ENCODE data around the gene KIF26B.
"Not testable (repeated sequence)": the region's sequence is repeated elsewhere in the genome, so short reads cannot be mapped to it uniquely, and the experiment has no call there.

Gene KIF26B

GRCh38 chr1:245652660-245653427 lies 498.1 kb downstream of the KIF26B start:
- DNase-seq (ENCODE audit: low read depth): no peak

DNA sequence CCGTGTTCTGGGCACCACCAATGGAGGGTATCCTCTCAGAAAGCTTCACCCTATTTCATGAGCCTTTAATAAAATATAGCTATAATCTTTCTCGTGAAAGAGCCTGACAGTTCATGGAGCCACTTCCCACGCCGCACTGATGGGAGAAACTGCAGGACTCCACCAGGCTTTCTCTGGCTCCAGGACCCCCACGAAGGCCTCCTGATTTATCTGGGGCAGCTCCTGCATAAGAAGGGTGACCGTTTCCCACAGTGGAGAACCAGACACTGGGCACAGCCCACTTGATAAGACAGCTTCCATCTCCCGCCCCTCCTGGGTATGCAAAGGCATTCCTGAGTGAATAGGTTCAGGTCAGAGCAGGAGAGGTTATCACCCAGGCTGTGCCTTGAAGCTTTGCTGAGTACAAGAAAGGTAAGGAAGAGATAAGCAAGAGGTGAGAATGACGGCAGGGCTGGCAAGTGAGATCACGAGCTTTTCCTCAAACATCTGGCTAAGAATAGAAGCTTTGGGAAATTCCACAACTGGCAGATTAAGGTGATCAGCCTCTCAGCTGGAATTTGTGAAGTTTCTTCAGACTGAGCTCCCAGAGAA lies 499.8 kb downstream of the KIF26B start:
- DNase-seq (ENCODE audit: low read depth): no peak

- no peak for DNase-seq (ENCODE audit: low read depth)
Observed at GRCh38 chr1:245656189-245656717, 501.5 kb downstream of the KIF26B start.

GRCh38 chr1:245657371-245657770 lies 502.6 kb downstream of the KIF26B start:
- DNase-seq (ENCODE audit: low read depth): no peak

- DNase-seq (ENCODE audit: low read depth): no peak
Observed at GRCh38 chr1:245663373-245663772, 508.6 kb downstream of the KIF26B start.

DNA sequence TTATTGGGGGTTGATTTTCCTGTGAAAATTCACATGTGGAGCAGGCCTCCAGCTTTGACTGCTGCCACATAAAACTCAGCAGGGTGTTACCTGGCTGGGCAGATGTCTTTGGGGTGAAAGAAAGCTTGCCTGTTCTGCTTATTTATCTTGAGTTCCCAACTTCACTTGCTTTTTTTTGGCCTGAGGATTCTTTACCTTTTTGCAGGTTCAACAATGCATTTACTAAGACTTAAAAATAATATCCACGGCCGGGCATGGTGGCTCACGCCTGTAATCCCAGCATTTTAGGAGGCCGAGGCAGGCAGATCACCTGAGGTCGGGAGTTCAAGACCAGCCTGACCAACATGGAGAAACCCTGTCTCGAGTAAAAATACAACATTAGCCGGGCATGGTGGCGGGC lies 509.1 kb downstream of the KIF26B start:
- no peak for DNase-seq (ENCODE audit: low read depth)

- DNase-seq (ENCODE audit: low read depth): no peak
Observed at GRCh38 chr1:245666412-245666811, 511.6 kb downstream of the KIF26B start.

DNA sequence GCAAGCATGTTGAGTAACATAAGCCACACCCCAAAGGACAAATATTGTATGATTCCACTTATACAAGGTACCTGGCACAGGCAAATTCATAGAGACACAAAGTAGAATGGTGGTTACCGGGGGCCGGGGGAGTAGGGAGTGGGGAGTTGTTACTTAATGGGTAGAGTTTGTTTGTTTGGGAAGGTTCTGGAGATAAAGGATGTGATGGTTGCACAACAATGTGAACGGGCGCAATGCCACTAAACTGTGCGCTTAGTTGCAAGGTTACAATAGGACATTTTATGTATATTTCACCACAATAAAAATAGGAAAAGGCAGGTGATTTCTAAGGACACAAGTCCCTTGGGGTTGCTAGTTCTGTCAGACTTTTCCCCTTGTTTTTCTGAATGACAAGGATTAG lies 516.6 kb downstream of the KIF26B start:
- no peak for DNase-seq (ENCODE audit: low read depth)

- no peak for DNase-seq (ENCODE audit: low read depth)
Observed at GRCh38 chr1:245671966-245672767, 517.4 kb downstream of the KIF26B start.

DNA sequence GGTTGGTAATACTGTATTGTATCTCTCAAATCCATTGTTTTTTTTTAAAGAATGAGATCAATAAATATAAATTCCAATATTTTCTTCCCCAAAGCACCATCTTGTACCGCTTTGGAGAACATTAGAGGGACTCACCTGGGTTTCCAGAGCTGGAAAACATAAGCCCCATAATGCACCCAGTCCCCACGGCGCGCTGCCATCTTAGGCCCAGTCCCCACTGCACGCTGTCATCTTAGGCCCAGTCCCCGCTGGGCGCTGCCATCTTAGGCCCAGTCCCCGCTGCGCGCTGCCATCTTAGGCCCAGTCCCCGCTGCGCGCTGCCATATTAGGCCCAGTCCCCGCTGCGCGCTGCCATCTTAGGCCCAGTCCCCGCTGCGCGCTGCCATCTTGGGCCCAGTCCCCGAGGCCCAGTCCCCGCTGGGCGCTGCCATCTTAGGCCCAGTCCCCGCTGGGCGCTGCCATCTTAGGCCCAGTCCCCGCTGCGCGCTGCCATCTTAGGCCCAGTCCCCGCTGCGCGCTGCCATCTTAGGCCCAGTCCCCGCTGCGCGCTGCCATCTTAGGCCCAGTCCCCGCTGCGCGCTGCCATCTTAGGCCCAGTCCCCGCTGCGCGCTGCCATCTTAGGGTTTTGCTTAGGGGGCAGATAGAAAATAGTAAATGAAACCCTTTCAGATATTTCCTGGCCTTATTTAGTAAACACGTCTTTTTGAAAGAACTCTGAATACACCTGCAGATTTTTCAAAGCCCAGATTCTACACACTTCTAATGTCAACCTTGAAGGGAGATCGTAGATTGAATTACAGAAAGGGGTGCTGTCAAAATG lies 518.3 kb downstream of the KIF26B start:
- DNase-seq (ENCODE audit: low read depth): not testable (repeated sequence)

DNA sequence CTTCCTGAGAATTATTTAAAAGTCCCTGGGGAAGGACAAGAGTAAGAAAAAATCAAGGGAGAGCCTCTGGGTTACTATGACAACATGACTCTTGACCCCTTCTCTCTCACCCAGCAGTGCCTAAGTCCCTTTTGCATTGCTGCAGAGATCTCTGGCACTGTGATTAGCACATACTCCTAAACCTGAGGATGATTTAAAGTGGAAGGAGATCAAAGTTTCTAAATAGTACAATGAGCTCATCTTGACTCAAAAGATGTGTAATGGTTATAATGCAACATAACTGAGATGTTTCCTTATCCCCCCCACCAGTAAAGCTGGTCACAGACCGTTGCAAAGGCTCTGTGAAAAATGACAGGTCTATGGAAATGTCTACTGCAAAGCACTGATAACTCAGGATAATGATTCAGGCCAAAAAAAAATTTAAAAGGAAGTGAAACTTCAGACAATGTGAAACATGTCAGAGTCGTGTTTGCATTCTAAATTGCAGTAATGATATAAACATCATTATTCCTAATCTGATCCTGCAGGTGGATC lies 519.2 kb downstream of the KIF26B start:
- no peak for DNase-seq (ENCODE audit: low read depth)

- no peak for DNase-seq (ENCODE audit: low read depth)
Observed at GRCh38 chr1:245677461-245678240, 522.9 kb downstream of the KIF26B start.

GRCh38 chr1:245678860-245679411 lies 524.2 kb downstream of the KIF26B start:
- no peak for DNase-seq (ENCODE audit: low read depth)

DNA sequence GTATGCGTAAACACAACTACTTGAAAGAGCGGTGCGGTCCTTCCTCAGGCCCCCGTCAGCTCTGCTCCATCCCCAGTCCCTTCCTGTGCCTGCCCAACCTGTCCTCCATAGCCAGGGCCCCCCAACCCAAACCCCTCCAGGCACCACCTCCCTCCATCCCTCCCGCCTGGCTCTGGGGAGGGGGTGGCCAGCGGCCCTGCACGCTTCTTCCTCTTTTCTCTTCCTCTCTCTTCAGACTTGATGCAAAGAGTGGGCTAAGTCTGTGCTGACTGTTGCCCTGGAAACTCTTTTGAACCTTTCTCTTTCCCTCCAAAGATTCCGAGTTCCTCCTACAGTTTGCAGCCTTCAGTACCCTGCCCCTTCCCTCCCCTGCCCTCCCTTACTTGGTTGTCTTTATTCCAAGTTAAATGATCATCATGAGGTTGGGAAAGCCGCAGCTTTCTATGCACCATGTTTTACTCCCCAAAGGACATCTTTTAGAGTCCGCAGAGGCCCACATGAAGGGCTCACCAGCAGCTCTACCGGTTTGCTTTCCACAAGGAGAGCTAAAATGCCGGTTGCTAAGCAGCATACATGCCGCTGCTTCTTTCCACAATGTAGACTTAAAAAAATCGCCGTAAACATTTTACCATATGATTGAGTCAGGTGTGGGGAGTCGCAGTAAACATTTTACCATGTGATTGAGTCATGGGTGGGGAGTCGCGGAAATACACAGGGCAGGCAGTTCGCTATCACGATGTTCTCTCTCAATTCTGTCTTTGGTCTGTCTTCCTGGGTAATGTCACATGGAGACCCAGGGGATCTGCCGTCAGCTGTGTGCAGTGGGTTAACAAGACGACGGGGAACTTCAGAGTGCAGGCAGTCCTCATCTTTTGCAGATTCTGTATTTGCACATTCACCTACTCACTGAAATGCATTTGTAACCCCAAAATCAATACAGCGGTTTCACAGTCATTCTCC lies 525.3 kb downstream of the KIF26B start:
- no peak for DNase-seq (ENCODE audit: low read depth)

DNA sequence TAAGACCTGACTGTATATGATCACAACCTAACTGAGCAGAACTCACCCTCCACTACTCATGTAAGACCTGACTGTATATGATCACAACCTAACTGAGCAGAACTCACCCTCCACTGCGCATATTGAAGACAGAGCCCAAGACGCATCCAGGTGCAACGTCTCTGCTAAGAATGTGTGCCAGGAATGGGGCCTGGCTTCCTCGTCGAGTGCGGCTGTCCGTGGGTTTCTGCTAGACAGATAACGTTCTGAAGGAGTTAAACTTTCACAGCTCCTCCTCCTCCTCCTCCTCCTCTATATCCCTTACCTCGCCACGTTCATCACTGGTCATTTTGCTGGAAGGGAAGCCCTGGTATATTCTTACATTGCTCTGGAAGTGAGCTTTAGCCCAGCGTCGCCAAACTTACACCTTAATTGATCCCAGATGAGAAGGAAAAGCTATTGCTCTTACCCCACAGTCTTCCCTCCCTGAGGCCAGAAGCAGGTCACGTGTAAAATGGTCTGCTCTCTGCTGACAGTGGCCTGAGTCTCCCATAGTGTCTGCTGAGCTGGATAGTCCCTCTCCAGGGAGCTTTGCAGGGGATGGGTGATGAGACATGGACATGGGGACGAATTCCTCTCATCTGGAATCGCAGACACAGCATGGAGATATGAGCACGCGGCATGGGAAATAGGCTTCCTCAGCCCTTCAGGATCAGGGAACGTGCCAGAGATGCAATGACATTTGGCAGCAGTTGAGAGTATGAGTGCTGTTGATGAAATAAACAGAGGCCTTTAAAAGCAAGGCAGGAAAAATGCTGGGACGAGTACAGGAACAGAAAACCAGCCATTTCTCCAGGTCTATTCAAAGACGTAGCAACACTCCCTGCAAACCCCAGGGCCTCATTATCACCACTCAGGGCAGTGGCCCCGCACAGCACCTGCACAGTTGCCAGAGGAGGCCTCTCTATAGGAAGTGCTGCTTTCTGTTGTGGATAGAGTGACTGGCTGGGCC lies 528.1 kb downstream of the KIF26B start:
- no peak for DNase-seq (ENCODE audit: low read depth)

GRCh38 chr1:245683676-245684075 lies 528.9 kb downstream of the KIF26B start:
- DNase-seq (ENCODE audit: low read depth): no peak

GRCh38 chr1:245684166-245684565 lies 529.4 kb downstream of the KIF26B start:
- DNase-seq (ENCODE audit: low read depth): no peak

- DNase-seq (ENCODE audit: low read depth): no peak
Observed at GRCh38 chr1:245684571-245684970, 529.8 kb downstream of the KIF26B start.

Measured in activated T-helper 1 cell treated with Interleukin-2 at 50 U/mL for 16 hours (primary cell).